KOPT-K1 (cell line): ENCODE results near the gene MIGA1.

ENCODE experiments used
- H3K27ac ChIP-seq: fragments of 200-600 bp; sonication (generic); 2 replicates; pipeline ENCODE4 v1.5.1; 2016; ENCODE audit warnings: antibody characterized with exemption, mild to moderate bottlenecking, low read depth, low read length; ENCODE audit not compliant: poor library complexity, severe bottlenecking
- H3K36me3 ChIP-seq: fragments of 200-600 bp; sonication (generic); 2 replicates; pipeline ENCODE4 v1.5.1; 2017; ENCODE audit warnings: antibody characterized with exemption, mild to moderate bottlenecking, low read length, moderate library complexity; ENCODE audit not compliant: insufficient read depth
- H3K9me3 ChIP-seq: fragments of 200-600 bp; sonication (generic); 2 replicates; pipeline ENCODE4 v1.5.1; 2017; ENCODE audit warnings: antibody characterized with exemption, low read length, mild to moderate bottlenecking; ENCODE audit not compliant: insufficient read depth, poor library complexity, severe bottlenecking

Gene MIGA1

DNA sequence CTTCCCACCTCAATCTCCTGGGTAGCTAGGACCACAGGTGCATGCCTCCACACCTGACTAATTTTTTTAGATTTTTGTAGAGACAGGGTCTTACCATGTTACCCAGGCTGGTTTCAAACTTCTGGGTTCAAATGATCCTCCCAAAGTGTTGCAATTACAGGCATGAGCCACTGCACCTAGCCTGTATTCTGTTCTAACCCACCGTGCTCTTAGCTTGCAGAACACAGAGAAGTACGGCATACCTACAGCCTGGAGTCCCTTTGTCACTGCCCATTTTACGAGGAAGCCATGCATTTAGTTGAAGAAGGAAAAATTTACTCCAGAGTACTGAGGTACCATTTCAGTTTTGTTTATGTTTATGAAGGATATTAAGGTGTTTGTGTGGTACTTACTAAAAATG lies 79.3 kb downstream of the MIGA1 start:
- Histone ChIP-seq H3K9me3 (peaks cover 20% of the 10 kb centered on the region), H3K36me3 (peaks cover 29% of the 10 kb centered on the region), H3K27ac (no peak overlapping the region)

DNA sequence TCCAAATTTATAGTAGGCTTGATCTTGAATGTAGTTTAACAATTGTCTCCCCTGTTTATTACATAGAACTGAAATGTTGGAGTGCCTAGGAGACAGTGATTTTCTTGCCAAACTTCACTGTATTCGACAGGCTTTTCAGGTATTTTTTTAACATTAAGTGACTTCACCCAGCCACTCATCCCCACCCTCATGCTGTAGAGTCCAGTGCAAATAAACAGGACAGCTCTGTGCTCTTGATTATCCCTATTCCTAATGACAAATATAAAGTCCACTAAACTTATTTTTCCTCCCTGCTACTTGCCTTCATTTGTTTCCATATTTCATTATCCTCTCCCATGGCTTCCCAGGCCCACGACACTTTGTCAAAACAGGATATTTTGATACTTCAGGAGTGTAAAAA lies 79.8 kb downstream of the MIGA1 start:
- Histone ChIP-seq H3K27ac (no peak overlapping the region), H3K36me3 (peaks cover 31% of the 10 kb centered on the region), H3K9me3 (peaks cover 20% of the 10 kb centered on the region)

DNA sequence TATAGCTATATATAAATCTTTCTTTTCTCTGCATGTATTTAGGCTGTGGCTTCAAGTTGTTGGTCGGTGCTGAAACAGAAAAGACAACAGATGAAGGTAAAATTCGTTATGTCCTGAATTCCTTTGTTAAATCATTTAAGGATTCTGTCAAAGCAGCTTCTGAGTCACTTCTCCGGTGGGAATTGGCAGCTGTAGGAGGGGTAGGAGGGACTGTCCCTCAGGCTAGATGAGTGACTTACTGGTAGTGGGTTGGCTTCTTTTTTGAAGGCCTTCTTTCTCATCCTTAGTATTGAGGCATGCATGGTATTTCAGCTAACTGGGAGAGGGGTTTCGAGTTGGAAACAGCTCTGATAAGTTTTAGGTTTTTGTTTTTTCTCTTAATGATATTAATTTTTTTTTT lies 86.8 kb downstream of the MIGA1 start:
- Histone ChIP-seq H3K27ac (no peak overlapping the region), H3K9me3 (no peaks in the 10 kb centered on the region), H3K36me3 (peaks cover 33% of the 10 kb centered on the region)

DNA sequence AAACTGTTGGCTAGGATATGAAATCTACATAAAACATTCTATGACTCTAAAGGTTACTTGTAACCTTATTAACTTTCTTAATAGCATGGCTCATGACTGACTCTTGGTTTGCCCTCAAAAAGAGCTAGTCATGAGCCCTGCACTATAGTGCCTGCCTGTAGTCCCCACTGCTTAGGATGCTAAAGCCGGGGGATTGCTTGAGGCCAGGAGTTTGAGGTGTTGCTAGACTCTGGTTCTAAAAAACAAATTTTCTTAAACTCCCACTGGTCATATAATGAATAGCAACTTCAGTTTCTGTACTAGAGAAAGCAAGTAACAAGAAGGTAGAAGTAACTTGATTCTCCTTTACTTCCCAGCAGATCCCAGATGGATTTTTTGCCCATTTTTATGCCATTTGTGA lies 93.2 kb downstream of the MIGA1 start:
- Histone ChIP-seq H3K9me3 (no peaks in the 10 kb centered on the region), H3K27ac (no peak overlapping the region), H3K36me3 (peaks cover 11% of the 10 kb centered on the region)

DNA sequence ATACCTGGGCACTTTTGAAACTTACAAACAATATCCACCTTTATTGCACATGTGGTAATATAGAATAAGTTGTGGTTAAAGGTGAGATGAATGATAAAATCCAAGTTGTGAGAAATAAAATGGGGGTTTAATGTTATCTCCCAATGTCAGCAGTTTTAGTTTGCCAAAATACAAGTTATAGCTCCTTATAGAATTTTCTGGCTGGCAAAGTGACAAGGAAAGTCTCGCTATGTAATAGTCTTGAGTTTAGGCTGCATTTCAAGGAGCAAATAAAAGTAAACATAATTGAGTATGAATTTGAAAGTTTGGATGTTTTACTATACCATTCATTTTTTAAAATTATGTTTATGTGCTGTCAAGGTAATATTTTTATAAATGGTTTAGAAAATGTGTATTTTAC lies 94.0 kb downstream of the MIGA1 start:
- Histone ChIP-seq H3K36me3 (peaks cover 7% of the 10 kb centered on the region; the same call in 1 of the 2 replicates), H3K27ac (no peak overlapping the region)

DNA sequence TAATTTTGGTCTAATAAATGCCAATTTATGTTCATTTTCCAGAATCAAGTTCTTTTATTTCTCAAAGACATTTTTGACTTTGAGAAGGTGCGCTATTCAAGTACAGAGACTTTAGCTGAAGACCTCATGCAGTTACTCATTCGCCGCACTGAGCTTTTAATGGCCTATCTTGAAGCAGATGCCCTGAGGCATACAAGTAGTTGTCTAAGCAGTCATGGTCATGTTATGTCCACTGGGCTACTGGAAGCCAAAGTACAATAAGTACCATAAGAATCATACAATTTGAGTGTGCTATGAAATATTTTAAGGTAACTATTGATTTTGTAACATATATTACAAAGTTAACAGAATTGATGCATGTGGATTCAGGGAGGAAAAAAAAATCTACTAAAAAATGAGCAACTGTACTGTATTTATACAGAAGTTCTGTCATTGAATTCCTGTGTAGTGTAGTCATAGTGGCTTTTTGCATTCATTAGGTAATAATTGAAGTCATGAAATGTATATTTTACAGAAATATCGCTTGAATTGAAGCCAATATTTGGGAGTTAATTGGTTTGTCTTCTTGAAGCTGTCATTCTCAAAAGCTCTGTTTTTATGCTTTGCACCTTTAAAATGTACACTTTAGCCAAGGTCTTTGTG lies 95.5 kb downstream of the MIGA1 start:
- peaks cover 7% of the 10 kb centered on the region; the same call in 1 of the 2 replicates for H3K36me3 ChIP-seq
- no peaks in the 10 kb centered on the region for H3K9me3 ChIP-seq
- no peak overlapping the region for H3K27ac ChIP-seq

More for the DNA sequence above, 94.0 kb downstream of the MIGA1 start:
- no peaks in the 10 kb centered on the region for H3K9me3 ChIP-seq

DNA sequence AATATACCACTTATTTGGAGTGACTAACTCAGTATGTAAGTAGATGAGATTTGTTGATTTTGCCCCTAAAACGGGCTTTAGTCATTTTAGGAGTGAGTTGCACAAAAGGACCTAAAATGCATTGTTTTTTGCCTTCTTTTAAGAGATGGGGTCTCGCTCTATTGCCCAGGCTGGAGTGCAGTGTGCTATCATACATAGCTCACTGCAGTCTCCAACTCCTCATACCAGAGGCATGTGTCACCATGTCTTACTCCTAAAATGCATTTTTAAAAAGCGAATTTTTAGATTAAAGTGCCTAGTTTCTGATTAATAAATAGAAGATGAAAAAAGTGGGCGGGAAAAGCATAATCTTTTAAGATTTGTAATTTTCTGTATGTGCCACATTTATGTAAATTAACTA lies 97.4 kb downstream of the MIGA1 start:
- Histone ChIP-seq H3K36me3 (peaks cover 7% of the 10 kb centered on the region; the same call in 1 of the 2 replicates), H3K27ac (no peak overlapping the region)

DNA sequence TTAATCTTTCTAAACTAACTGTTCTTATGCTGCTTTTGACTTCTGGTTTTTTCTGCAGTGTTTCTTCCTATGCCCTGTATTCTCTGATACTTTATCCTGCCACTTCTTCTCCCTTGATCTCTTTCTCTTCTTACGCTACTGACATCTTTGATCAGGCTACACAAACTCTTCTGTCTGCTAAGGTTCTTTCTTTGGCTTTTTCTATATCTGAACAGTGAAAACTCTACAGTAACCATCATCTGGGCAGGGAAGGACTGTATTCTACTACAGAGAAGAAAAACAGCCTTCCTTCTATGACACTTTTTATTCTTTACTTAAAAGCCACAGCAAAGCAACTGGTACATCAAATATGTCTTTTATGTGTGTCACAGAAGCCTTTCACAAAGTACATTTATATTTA lies 101.6 kb downstream of the MIGA1 start:
- Histone ChIP-seq H3K36me3 (no peaks in the 10 kb centered on the region), H3K27ac (no peak overlapping the region), H3K9me3 (no peaks in the 10 kb centered on the region)

More for the DNA sequence above, 97.4 kb downstream of the MIGA1 start:
- no peaks in the 10 kb centered on the region for H3K9me3 ChIP-seq

DNA sequence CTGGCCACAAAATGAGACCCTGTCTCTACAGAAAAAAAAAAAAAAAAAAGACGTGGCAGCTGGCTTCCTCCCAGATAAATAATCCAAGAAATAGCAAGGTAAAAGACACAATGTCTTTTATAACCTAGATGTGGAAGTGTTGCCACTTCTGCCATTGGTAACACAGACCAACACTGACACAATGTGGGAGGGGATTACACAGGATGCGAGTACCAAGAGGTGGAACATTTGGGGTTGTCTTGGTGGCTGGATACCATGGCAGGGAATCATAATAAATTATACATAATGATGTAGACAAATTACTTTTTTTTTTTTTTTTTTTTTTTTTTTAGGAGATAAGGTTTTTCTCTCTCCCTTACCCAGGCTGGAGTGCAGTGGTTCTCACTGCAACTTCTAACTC lies 103.0 kb downstream of the MIGA1 start:
- no peaks in the 10 kb centered on the region for H3K9me3 ChIP-seq
- H3K36me3 ChIP-seq: no peaks in the 10 kb centered on the region
- H3K27ac ChIP-seq: no peak overlapping the region

DNA sequence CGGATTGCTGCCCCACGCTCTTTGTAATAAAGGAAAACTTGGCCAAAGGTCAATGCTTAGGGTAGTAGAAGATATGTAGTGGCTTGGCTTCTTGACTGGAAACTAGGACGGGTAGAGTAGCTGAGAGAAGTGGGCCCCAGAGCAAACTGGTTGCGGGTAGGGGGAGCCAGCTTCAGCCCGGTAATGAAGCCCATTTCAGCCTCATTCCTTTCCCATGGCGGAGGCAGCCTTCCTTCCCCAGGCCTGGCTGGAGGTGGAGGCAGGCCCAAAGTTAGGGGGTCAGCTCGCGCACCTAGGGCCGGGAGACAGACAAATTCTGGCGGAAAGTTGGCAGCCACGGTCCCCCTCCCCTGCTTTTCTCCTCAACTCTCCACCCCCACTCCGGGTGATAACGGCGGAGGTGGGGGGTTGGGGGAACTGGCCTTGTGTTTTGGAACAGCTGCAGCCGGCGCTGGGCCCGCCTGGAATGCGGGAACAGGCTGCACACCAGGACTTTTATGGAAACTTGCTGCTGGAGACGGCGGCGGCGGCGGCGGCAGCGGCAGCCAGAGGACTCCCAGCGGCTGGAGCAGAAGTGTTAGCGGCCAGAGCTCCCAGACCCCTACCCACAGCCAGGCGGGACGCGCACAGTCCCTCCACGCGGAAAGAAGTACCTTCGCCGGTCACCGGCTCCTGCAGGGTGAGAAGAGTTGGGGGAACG lies 108.8 kb downstream of the MIGA1 start, which contains the start of gene NEXN:
Gene NEXN (plus strand): TSS at position 544 of the 700 bp plus-strand sequence. CDS start 27,483 bp downstream, outside the sequence.
- Histone ChIP-seq H3K27ac (no peak within 1 kb of the TSS), H3K36me3 (no peaks in the 10 kb centered on the region), H3K9me3 (no peaks in the 10 kb centered on the region)

DNA sequence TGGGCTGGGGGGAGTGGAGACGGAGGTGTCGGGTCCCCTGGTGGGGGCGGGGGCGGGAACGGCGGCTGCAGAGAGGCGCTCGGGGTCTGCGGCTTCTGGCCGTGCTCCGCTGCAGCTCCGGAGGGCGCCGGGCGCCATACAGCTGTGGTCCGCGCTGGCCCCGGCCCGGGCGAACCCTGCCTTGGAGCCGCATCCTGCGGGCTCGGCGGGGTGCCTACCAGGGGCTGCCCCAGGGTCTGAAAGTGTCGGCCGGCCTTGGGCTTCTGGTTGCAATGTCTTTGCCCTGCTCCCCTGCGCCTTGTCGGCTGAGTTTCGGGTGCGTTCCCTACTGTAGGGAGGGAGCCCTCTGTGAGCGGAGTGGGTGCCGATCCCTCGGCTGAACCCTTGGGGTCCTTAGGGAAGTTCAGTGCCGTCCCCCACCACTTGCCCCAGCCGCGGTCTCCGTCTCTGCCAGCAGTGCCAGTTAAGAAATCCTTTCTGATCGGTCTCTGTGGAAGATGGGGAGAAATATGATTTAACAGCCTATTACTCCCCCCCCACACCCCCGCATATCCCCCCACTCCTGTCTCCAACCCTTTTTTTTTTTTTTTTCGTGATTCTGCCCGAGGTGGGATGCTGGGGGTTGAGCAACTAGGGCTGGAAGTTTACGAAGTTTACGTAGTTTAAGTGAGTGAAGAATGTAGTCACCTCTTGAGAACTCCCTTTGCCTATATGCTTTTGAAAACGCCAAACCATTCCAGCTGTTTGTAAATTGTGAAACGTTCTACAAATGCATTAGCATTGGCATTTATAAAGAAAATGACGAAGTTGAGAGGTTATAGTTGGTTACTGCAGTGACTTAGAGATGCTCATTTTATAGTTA lies 109.6 kb downstream of the MIGA1 start:
- H3K27ac ChIP-seq: no peak overlapping the region
- H3K36me3 ChIP-seq: no peaks in the 10 kb centered on the region

DNA sequence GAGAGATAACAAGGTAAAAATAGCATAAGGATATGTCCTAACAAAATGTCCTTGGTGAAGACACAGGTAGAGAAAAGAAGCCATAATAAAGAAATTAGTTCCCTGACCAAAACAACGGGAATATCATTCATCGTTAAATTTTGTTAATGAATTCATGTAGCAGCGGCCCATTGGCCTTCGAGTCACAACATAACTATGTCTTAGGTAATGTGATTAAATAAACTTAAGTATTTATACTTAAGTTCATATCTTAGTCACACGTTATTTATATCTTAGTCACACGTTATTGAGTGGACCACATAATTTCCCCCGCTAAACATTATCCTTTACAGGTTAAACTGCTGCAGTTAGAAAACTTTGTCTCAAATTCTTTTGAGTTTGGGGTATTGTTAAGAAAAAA lies 110.2 kb downstream of the MIGA1 start:
- no peaks in the 10 kb centered on the region for H3K9me3 ChIP-seq
- H3K36me3 ChIP-seq: no peaks in the 10 kb centered on the region
- no peak overlapping the region for H3K27ac ChIP-seq

More for the DNA sequence above, 109.6 kb downstream of the MIGA1 start:
- no peaks in the 10 kb centered on the region for H3K9me3 ChIP-seq

DNA sequence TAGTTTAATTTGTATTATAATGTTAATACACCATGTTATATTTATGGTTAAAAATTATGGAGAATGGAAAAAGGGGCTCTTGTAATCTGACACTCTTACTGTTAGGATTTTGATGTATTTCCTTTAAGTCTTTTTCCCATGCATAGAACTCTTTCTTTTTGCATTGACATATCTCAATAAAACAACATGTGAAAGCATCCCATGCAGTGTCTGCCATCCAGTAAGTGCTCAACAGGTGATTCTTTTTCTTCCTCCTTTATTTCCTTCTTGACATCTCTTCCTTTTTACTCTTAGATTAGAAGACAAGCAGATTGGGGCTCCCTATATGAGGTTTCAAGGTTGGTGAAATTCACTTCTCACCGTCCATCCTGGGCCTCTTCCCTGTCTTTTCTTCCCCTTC lies 111.8 kb downstream of the MIGA1 start:
- Histone ChIP-seq H3K27ac (no peak overlapping the region), H3K36me3 (no peaks in the 10 kb centered on the region), H3K9me3 (no peaks in the 10 kb centered on the region)

DNA sequence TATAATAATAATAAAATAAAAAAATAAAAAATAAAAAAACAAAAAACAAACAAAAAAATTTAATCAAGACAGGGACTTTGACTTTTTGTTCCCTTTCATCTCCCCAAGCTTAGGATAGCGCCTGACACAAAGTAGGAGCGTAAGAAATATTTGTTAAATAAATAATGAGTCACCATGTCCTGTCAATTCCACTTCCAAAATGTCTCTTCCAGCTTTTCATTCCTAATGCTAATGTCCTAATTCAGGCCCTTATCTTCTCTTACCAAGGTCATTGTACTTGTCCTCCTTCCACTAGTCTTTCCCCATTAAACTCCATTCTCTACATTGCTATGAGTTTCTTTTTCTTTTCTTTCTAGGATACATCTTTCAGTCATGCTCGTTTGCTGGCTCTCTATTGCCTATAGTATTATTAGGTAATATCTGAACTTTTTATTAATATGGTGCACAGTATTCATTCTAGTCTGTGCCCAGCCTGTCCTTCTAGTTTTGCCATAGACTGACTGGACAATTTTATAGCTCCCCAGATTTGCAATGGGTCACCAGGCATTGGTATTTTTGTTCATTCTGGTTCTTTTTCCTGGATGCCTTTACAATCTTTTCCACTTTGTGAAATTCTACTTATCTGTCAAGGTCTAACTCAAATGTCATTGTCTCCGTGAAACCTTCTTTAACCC lies 120.3 kb downstream of the MIGA1 start:
- Histone ChIP-seq H3K36me3 (no peaks in the 10 kb centered on the region), H3K9me3 (no peaks in the 10 kb centered on the region), H3K27ac (no peak overlapping the region)
